H9 (cell line): ENCODE data around the gene PTPRR. TPM values are rescaled to one million over a fixed set of nuclear protein-coding genes. Genes with fewer than 3 reads are reported as not detected.

Experiments
- DNase-seq: peaks from one replicate; pipeline ENCODE4 v3.0.0-alpha.2; 2017
- H2AFZ ChIP-seq: one replicate; pipeline ENCODE4 v1.6.1; 2013; ENCODE audit warnings: mild to moderate bottlenecking, low read length, control low read depth, moderate library complexity
- H2AK5ac ChIP-seq: 2 replicates; pipeline ENCODE4 v1.6.1; 2013; ENCODE audit warnings: low read length, control low read depth, mixed read lengths; ENCODE audit not compliant: insufficient read length
- H2BK120ac ChIP-seq: one replicate; pipeline ENCODE4 v1.6.1; 2013; ENCODE audit warnings: low read depth, mild to moderate bottlenecking, low read length, control low read depth, inconsistent platforms; ENCODE audit not compliant: poor library complexity, severe bottlenecking
- H2BK12ac ChIP-seq: 2 replicates; pipeline ENCODE4 v1.6.1; 2013; ENCODE audit warnings: low read length, control low read depth, mixed read lengths, low read depth; ENCODE audit not compliant: insufficient read length
- H2BK15ac ChIP-seq: 2 replicates; pipeline ENCODE4 v1.6.1; 2013; ENCODE audit warnings: low read depth, low read length, control low read depth
- H2BK20ac ChIP-seq: one replicate; pipeline ENCODE4 v1.6.1; 2013; ENCODE audit warnings: low read depth, mild to moderate bottlenecking, low read length, control low read depth, inconsistent platforms; ENCODE audit not compliant: poor library complexity, severe bottlenecking
- H2BK5ac ChIP-seq: 2 replicates; pipeline ENCODE4 v1.6.1; 2013; ENCODE audit warnings: low read length, control low read depth, mixed read lengths; ENCODE audit not compliant: insufficient read length
- H3K14ac ChIP-seq: 2 replicates; pipeline ENCODE4 v1.6.1; 2013; ENCODE audit warnings: low read length, control low read depth; ENCODE audit not compliant: insufficient read depth
- H3K18ac ChIP-seq: 2 replicates; pipeline ENCODE4 v1.6.1; 2013; ENCODE audit warnings: low read depth, mild to moderate bottlenecking, mixed read lengths, low read length, control low read depth; ENCODE audit not compliant: insufficient read length
- H3K23ac ChIP-seq: 2 replicates; pipeline ENCODE4 v1.6.1; 2013; ENCODE audit warnings: low read length, control low read depth, mixed read lengths, low read depth; ENCODE audit not compliant: insufficient read length
- H3K23me2 ChIP-seq: 2 replicates; pipeline ENCODE4 v1.6.1; 2013; ENCODE audit warnings: low read depth, mild to moderate bottlenecking, mixed read lengths, low read length, control low read depth; ENCODE audit not compliant: insufficient read length, poor library complexity, severe bottlenecking
- H3K27ac ChIP-seq: 2 replicates; pipeline ENCODE4 v1.5.1; 2013; ENCODE audit warnings: low read length, control low read depth, mixed read lengths, low read depth; ENCODE audit not compliant: insufficient read length
- H3K27me3 ChIP-seq: 2 replicates; pipeline ENCODE4 v1.6.1; 2013; ENCODE audit warnings: low read length, control low read depth, inconsistent platforms; ENCODE audit not compliant: insufficient read depth
- H3K4ac ChIP-seq: 2 replicates; pipeline ENCODE4 v1.6.1; 2013; ENCODE audit warnings: low read depth, mild to moderate bottlenecking, control low read depth, inconsistent platforms, low read length, moderate library complexity
- H3K4me1 ChIP-seq: 2 replicates; pipeline ENCODE4 v1.6.1; 2013; ENCODE audit warnings: low read length, control low read depth, inconsistent platforms; ENCODE audit not compliant: insufficient read depth
- H3K4me2 ChIP-seq: 2 replicates; pipeline ENCODE4 v1.6.1; 2013; ENCODE audit warnings: low read length, control low read depth, mixed read lengths; ENCODE audit not compliant: insufficient read length, insufficient read depth
- H3K56ac ChIP-seq: 2 replicates; pipeline ENCODE4 v1.6.1; 2013; ENCODE audit warnings: low read depth, mild to moderate bottlenecking, mixed read lengths, low read length, control low read depth; ENCODE audit not compliant: insufficient read length
- H3K79me1 ChIP-seq: 2 replicates; pipeline ENCODE4 v1.6.1; 2013; ENCODE audit warnings: low read depth, mild to moderate bottlenecking, moderate library complexity, low read length, control low read depth, inconsistent platforms; ENCODE audit not compliant: insufficient read depth, poor library complexity, severe bottlenecking
- H3K79me2 ChIP-seq: 2 replicates; pipeline ENCODE4 v1.6.1; 2013; ENCODE audit warnings: low read length, control low read depth, inconsistent platforms; ENCODE audit not compliant: insufficient read depth
- H3K9ac ChIP-seq: 2 replicates; pipeline ENCODE4 v1.6.1; 2013; ENCODE audit warnings: low read length, control low read depth, mixed read lengths; ENCODE audit not compliant: insufficient read length; ENCODE audit errors: extremely low read depth
- H3K9me3 ChIP-seq: one replicate; pipeline ENCODE4 v1.6.1; 2013; ENCODE audit warnings: low read depth, low read length, inconsistent platforms; ENCODE audit not compliant: control insufficient read depth
- H3T11ph ChIP-seq: one replicate; pipeline ENCODE4 v1.6.1; 2013; ENCODE audit warnings: mild to moderate bottlenecking, low read length, control low read depth, inconsistent platforms
- H4K20me1 ChIP-seq: one replicate; pipeline ENCODE4 v1.6.1; 2013; ENCODE audit not compliant: control insufficient read depth, insufficient read length, insufficient read depth
- H4K5ac ChIP-seq: 2 replicates; pipeline ENCODE4 v1.6.1; 2013; ENCODE audit warnings: low read depth, mild to moderate bottlenecking, mixed read lengths, low read length, control low read depth; ENCODE audit not compliant: insufficient read length
- H4K8ac ChIP-seq: replicated peaks from 2 replicates; pipeline ENCODE4 v1.6.1; 2013; ENCODE audit warnings: low read length, control low read depth, mixed read lengths, low read depth; ENCODE audit not compliant: insufficient read length
- H4K91ac ChIP-seq: 2 replicates; pipeline ENCODE4 v1.6.1; 2013; ENCODE audit warnings: low read depth, mild to moderate bottlenecking, moderate library complexity, mixed read lengths, low read length, control low read depth; ENCODE audit not compliant: insufficient read length
- H3K27ac Mint-ChIP-seq, 3 experiments: 2 replicates in 2 of 3; 3 replicates in 1 of 3; pipeline ENCODE4 v1.8.0; 2020 to 2021; ENCODE audit warnings: mixed read lengths in 3 of 3, mild to moderate bottlenecking in 1 of 3, moderate library complexity in 1 of 3
- H3K27me3 Mint-ChIP-seq: 2 replicates; pipeline ENCODE4 v1.8.0; 2021; ENCODE audit warnings: low read depth, mild to moderate bottlenecking, moderate library complexity, mixed read lengths
- H3K36me3 Mint-ChIP-seq, 3 experiments: 2 replicates in 2 of 3; 3 replicates in 1 of 3; pipeline ENCODE4 v1.8.0; 2020 to 2021; ENCODE audit warnings: low read depth in 3 of 3, mixed read lengths in 3 of 3; ENCODE audit not compliant: insufficient read depth in 1 of 3
- H3K4me1 Mint-ChIP-seq, 2 experiments: 2 replicates each; pipeline ENCODE4 v1.8.0; 2020; ENCODE audit warnings: mixed read lengths in 2 of 2
- H3K4me3 Mint-ChIP-seq, 2 experiments: 2 replicates in 1 of 2; 3 replicates in 1 of 2; pipeline ENCODE4 v1.8.0; 2020 to 2021; ENCODE audit warnings: mild to moderate bottlenecking in 2 of 2, mixed read lengths in 2 of 2, moderate library complexity in 1 of 2
- H3K9me3 Mint-ChIP-seq, 2 experiments: 2 replicates in 1 of 2; 3 replicates in 1 of 2; pipeline ENCODE4 v1.8.0; 2020; ENCODE audit warnings: mild to moderate bottlenecking in 2 of 2, mixed read lengths in 2 of 2, moderate library complexity in 1 of 2
- CTCF ChIP-seq: fragments of 200-600 bp; sonication (generic); conservative IDR thresholded peaks from 3 replicates; pipeline ENCODE4 v1.8.0; 2021; ENCODE audit warnings: antibody characterized with exemption, mild to moderate bottlenecking
- WGBS: extraction: QIAGEN DNeasy Blood & Tissue Kit; methylation state at CpG from one replicate; pipeline ENCODE4 v1.1.7; 2013; ENCODE audit warnings: missing lambda C conversion rate, low lambda C conversion rate, mixed read lengths; ENCODE audit not compliant: insufficient read length; ENCODE audit errors: extremely low coverage; 5-methylcytosine and 5-hydroxymethylcytosine counted together
- total RNA-seq: library from RNA; stranded (reverse); gene quantifications from 2 replicates; pipeline ENCODE4 v1.2.1, GENCODE V29; 2021

PTPRR gene
- total RNA-seq, 1 experiment from 2014 or later: 0.22 TPM

DNA sequence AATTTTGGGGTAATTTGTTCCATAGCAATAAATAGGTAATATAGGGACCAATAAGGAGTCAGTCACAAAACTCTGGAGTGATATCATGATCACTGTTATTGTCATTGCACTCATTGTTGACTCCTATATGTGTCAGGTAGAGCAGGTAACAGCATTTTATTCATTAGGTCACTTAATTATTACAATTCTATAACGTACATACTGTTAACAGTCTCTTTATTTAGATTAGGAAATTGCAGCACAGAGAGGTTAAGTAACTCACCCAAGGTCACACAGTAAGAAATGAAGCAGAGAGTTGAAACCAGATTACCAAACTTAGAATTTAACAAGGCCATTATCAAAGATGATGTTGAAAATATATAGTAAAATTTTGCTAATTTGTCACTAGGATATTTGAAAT, 233.6 kb downstream of the PTPRR start:
- H3K14ac ChIP-seq: no peak overlapping the region
- no CpG with 5 or more reads among the region's 1 CpG for WGBS
- no peaks in the 10 kb centered on the region; a peak in 1 of 5 replicates for H3K9me3 Mint-ChIP-seq

More for the DNA sequence above, 233.6 kb downstream of the PTPRR start:
- no peaks in the 10 kb centered on the region for H3K79me1 ChIP-seq
- H2BK15ac ChIP-seq: no peak overlapping the region
- Mint-ChIP-seq H3K4me3 (no peak overlapping the region), H3K27ac (no peak overlapping the region), H3K4me1 (peaks cover 20 to 24% of the 10 kb centered on the region in 2 experiments), H3K27me3 (no peaks in the 10 kb centered on the region), H3K36me3 (no peaks in the 10 kb centered on the region)
- H4K5ac ChIP-seq: no peak overlapping the region
- H2BK20ac ChIP-seq: no peak overlapping the region
- H3K4ac ChIP-seq: no peak overlapping the region
- H3K23me2 ChIP-seq: no peaks in the 10 kb centered on the region
- H2BK12ac ChIP-seq: no peak overlapping the region
- no peak overlapping the region for H3K27ac ChIP-seq
- H2BK120ac ChIP-seq: no peak overlapping the region
- no peak overlapping the region for H3K9ac ChIP-seq
- DNase-seq: no peak
- H3K4me2 ChIP-seq: no peak overlapping the region
- H4K20me1 ChIP-seq: no peaks in the 10 kb centered on the region
- H2BK5ac ChIP-seq: no peak overlapping the region
- H3K79me2 ChIP-seq: no peaks in the 10 kb centered on the region
- H3K56ac ChIP-seq: no peak overlapping the region
- no peak overlapping the region for H2AFZ ChIP-seq
- TF ChIP-seq CTCF: no peak
- H2AK5ac ChIP-seq: no peak overlapping the region
- no peak overlapping the region for H3K18ac ChIP-seq
- no peaks in the 10 kb centered on the region for H3K27me3 ChIP-seq
- no peak overlapping the region for H4K8ac ChIP-seq
- no peak overlapping the region for H3K23ac ChIP-seq
- peaks cover 6% of the 10 kb centered on the region; the same call in 1 of the 2 replicates for H3K4me1 ChIP-seq
- H3T11ph ChIP-seq: no peak overlapping the region
- H4K91ac ChIP-seq: no peak overlapping the region
- H3K9me3 ChIP-seq: no peaks in the 10 kb centered on the region
